Measurements from ENCODE around the gene S100A14. TPM values are rescaled to one million over a fixed set of nuclear protein-coding genes. Genes with fewer than 3 reads are reported as not detected.
A peak's percentile ranks its signal among the peaks of the same experiment; 100 is the strongest.

S100A14 gene
- total RNA-seq (2014; rRNA removed; shearing (Covaris generic)) = not detected in 2 replicates
- polyA plus RNA-seq (2014; cell fraction: nucleus; rRNA removed) = not detected in 2 replicates

GRCh38 chr1:153616144-153616916 lies at the start of gene S100A14:
TSS of gene S100A14 (minus strand) at chr1:153616325. CDS start at chr1:153615858, 467 bp downstream.
- DNase-seq (ENCODE audit: extremely low read depth, low read depth) = no peak

- no peak for DNase-seq (ENCODE audit: extremely low read depth, low read depth)
These were observed 47.1 kb upstream of the S100A14 start for GRCh38 chr1:153663211-153663610.

GRCh38 chr1:153662269-153662668 lies 46.1 kb upstream of the S100A14 start:
- DNase-seq (ENCODE audit: extremely low read depth, low read depth) = no peak

- DNase-seq (ENCODE audit: extremely low read depth, low read depth) = no peak
These were observed 45.1 kb upstream of the S100A14 start for GRCh38 chr1:153661111-153661708.

GRCh38 chr1:153659656-153660055 lies 43.5 kb upstream of the S100A14 start:
- no peak for DNase-seq (ENCODE audit: extremely low read depth, low read depth)

- no peak for DNase-seq (ENCODE audit: extremely low read depth, low read depth)
These were observed 43.0 kb upstream of the S100A14 start for GRCh38 chr1:153659175-153659534.

- DNase-seq (ENCODE audit: extremely low read depth, low read depth) = peak; percentile 89
These were observed 42.5 kb upstream of the S100A14 start, which contains the start of gene SNAPIN for GRCh38 chr1:153658400-153659174. TSS of gene SNAPIN (plus strand) at chr1:153658703. CDS start at chr1:153658744, 41 bp downstream.

- DNase-seq (ENCODE audit: extremely low read depth, low read depth) = no peak
These were observed 39.2 kb upstream of the S100A14 start for GRCh38 chr1:153655333-153655732.

GRCh38 chr1:153652805-153653500 lies 36.8 kb upstream of the S100A14 start:
- no peak for DNase-seq (ENCODE audit: extremely low read depth, low read depth)

GRCh38 chr1:153651771-153652170 lies 35.6 kb upstream of the S100A14 start:
- DNase-seq (ENCODE audit: extremely low read depth, low read depth) = no peak

- no peak for DNase-seq (ENCODE audit: extremely low read depth, low read depth)
These were observed 33.7 kb upstream of the S100A14 start for GRCh38 chr1:153649863-153650235.

- DNase-seq (ENCODE audit: extremely low read depth, low read depth) = no peak
These were observed 33.2 kb upstream of the S100A14 start for GRCh38 chr1:153649137-153649862.

- no peak for DNase-seq (ENCODE audit: extremely low read depth, low read depth)
These were observed 32.0 kb upstream of the S100A14 start for GRCh38 chr1:153648000-153648643.

- no peak for DNase-seq (ENCODE audit: extremely low read depth, low read depth)
These were observed 31.2 kb upstream of the S100A14 start for GRCh38 chr1:153647346-153647714.

- no peak for DNase-seq (ENCODE audit: extremely low read depth, low read depth)
These were observed 30.7 kb upstream of the S100A14 start for GRCh38 chr1:153646672-153647345.

GRCh38 chr1:153643816-153644215 lies 27.7 kb upstream of the S100A14 start:
- DNase-seq (ENCODE audit: extremely low read depth, low read depth) = no peak

GRCh38 chr1:153643100-153643499 lies 27.0 kb upstream of the S100A14 start:
- DNase-seq (ENCODE audit: extremely low read depth, low read depth) = no peak

GRCh38 chr1:153642161-153642560 lies 26.0 kb upstream of the S100A14 start:
- DNase-seq (ENCODE audit: extremely low read depth, low read depth) = no peak

- no peak for DNase-seq (ENCODE audit: extremely low read depth, low read depth)
These were observed 24.7 kb upstream of the S100A14 start for GRCh38 chr1:153640861-153641260.
